T-helper 1 cell (primary cell): ENCODE measurements around the gene FLT4.

Experiments used
- DNase-seq, 5 donors: peaks; one replicate each; pipeline ENCODE4 v3.0.0-alpha.2; 2012 to 2020

Gene FLT4

GRCh38 chr5:180625125-180625790, 24.1 kb downstream of the FLT4 start:
- no peak for DNase-seq

- DNase-seq = no peak
Observed at GRCh38 chr5:180624587-180624986, 24.8 kb downstream of the FLT4 start.

DNA sequence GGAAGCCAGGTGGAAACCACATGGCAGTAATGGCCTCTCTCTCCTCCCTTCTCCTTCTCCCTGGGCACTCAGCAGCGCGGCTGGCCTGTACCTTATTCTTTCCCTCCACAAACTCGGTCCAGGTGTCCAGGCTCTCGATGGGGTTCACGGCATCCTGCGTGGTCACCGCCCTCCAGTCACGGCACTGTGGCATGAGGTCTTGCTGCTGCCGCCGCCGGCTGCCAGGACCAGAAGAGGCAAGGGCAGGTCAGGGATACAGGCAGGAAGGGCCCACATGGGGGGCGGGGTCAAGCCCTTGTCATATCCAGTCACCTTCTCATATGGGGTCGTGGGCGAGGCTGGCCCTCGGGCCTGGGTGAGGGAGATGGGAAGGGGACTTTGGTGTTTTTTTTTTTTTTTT, 25.6 kb downstream of the FLT4 start:
- no peak for DNase-seq

DNA sequence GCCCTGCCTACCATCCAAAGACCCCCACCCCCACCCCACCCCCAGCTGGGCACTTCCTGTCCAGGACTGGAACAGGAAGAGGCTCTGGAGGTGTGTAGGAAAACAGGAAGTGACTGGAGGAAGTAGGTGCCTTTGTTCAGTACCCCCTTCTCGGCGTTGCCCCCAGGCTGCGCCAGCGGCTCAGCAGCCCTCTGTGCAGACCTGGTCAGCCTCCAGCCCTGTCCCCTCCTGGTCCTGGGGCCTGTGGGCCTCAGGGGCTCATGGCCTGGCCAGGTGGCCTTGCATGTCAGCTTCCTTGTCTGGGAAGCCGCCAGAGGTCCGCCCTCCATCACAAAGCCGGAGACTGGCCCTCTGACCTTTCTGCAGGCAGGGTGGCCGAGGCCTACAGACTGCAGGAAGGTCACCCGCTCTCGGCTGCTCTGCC, 26.0 kb downstream of the FLT4 start:
- DNase-seq = no peak

- no peak for DNase-seq
Observed at GRCh38 chr5:180622910-180623309, 26.5 kb downstream of the FLT4 start.

- DNase-seq = no peak
Observed at GRCh38 chr5:180621311-180621710, 28.1 kb downstream of the FLT4 start.

DNA sequence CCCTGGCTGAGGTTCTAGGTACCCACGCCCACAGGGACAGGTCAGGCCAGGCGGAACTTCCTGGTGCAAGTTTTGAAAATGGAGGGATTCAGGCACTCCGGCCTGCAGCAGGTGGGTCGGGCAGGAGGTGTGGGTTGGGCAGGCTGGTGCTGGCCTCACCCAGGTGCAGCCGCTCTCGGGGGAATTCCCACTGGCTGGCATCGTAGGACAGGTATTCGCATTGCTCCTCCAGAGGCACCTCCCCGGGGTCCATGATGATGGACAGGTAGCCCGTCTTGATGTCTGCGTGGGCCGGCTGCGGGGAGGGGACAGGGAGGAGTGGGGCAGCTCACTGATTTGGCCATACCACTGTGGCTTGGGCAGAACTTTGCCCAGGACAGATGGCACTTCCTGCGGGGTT, 29.4 kb downstream of the FLT4 start:
- DNase-seq = no peak

- no peak for DNase-seq
Observed at GRCh38 chr5:180619563-180619915, 29.9 kb downstream of the FLT4 start.

GRCh38 chr5:180618829-180619562, 30.4 kb downstream of the FLT4 start:
- DNase-seq = peak in 3 of 5 donors; percentile 13 to 44 (median 21)

DNA sequence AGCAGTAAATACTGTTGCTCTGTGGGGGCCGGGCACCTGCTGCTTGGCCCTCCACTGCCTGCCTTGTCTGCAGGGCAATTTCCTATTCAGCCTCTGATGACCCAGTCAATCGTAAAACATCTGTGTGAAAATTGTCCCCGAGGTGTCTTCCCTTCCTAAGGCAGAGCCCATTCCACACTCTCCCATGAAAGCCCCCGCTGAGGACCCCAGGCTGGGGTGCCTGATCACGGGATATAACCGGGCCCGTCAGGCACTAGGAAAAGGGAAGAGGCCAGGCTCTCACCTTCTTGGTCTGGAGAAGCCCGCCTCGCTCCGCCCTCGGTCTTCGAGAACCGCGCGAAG, 30.9 kb downstream of the FLT4 start:
- DNase-seq = no peak

DNA sequence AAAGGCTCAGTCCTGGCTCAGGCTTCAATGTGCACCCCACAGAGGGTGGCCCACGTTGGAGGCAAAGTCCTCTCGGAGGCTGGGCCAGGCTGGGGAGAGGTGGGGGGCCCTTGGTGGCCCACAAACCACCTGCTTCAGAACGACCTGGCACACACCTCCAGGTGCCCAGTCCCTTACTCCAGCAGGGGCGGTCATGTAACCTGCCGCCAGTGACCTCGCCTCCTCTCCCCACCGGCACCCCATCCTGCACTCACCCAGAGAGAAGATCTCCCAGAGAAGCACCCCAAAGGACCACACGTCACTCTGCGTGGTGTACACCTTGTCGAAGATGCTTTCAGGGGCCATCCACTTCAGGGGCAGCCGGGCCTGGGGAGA, 35.6 kb downstream of the FLT4 start:
- DNase-seq = no peak

DNA sequence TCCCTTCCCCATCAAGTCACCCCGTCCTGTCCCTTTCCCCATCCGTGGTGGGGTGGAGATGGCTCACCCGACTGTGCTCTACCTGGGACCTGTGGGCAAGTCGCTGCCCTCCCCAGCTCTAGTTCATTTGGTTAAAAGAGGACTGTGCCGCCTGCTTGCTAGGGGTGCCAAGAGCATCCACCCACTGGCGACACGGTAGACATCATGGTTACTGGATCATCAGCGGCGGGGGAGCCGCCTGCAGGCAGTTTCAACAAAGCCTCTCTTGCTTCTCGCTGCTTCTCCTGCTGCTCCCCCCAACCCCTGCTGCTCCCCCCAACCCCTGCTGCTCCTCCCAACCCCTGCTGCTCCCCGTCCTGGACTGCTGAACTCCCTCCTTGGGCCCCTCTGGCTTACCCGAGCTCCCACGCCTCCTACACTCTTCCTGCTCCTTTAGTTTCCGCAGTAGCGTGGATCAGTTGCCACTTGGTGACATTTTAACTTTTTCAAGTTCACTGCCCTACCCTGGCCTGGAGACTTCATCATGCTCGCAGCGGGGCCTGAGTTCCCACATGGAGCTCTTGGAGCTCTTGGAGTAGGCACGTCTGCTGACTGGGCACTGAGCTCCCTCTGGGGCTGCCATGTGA, 36.1 kb downstream of the FLT4 start:
- DNase-seq = no peak

DNA sequence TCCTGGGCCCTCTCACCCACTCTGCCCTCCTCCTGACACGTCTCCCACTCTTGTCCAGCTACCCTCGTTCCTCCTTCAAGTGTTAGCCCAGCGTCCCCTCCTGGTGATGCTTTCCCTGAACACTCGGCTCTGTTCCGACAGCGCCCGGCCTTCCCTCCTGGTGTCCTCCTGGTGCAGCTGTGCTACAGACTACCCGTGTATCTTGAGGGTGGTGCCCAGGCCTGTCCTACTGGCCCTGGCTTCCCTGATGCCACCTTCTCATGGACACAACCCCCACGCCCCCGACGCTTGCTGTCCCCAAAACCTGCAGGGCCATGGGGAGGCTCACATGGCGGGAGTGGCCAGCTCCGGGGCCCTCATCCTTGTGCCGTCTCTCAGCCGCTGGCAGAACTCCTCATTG, 36.7 kb downstream of the FLT4 start:
- no peak for DNase-seq

GRCh38 chr5:180611140-180611850, 38.1 kb downstream of the FLT4 start:
- DNase-seq = no peak

- DNase-seq = no peak
Observed at GRCh38 chr5:180609817-180610550, 39.4 kb downstream of the FLT4 start.

DNA sequence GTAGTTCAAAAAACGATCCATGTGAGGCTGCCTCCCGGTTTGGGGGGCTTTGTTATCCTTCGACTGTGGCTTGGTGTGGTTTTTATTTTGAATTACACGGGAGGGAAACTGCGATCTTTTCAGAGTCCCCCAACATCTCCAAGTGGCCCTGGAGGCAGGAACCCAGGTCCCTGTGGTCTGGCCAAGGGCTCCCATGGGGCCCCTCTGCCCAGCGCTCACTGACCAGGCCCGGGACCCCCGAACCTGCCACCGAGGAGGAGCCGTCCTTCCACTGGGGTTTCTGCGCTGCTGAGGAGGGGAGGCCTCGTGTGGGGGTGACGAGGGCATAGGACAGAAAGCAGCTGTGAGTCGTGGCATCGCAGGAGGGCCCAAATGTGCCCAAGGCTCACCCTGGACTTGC, 40.0 kb downstream of the FLT4 start:
- DNase-seq = no peak

GRCh38 chr5:180608572-180609310, 40.7 kb downstream of the FLT4 start:
- no peak for DNase-seq

- no peak for DNase-seq
Observed at GRCh38 chr5:180607861-180608571, 41.4 kb downstream of the FLT4 start.

GRCh38 chr5:180606215-180606785, 43.1 kb downstream of the FLT4 start:
- no peak for DNase-seq

GRCh38 chr5:180605554-180606214, 43.7 kb downstream of the FLT4 start:
- peak in 2 of 5 donors; percentile 44 to 70 for DNase-seq

- DNase-seq = no peak
Observed at GRCh38 chr5:180604271-180604670, 45.1 kb downstream of the FLT4 start.
